HepG2 (cell line): ENCODE measurements around the gene HMGB2. TPM values are rescaled to one million over a fixed set of nuclear protein-coding genes. Genes with fewer than 3 reads are reported as not detected.

Source experiments
- ATAC-seq: fragments of 200-7000 bp; cut with Tn5 transposase; 3 replicates; pipeline ENCODE4 v1.9.1; 2020; ENCODE audit warnings: mild to moderate bottlenecking, moderate library complexity
- BruUV-seq: library from RNA; stranded (reverse); fragments of 400-500 nt; replicated peaks from 2 replicates; lab custom pipeline; 2021; lab: Mats Ljungman, UMichigan
- CTCF ChIA-PET: fragments of 300-600 bp; formaldehyde crosslinking; extraction: SDS; loops from one replicate; lab custom pipeline; 2021; ENCODE audit warnings: low total read pairs, inconsistent platforms, low intra/inter-chr PET ratio; lab: Yijun Ruan, JAX
- POLR2A ChIA-PET: fragments of 350-600 bp; sonication (Branson Sonifier 250); formaldehyde crosslinking; loops from one replicate; lab custom pipeline; 2020; ENCODE audit warnings: antibody characterized with exemption, inconsistent platforms; lab: Yijun Ruan, JAX
- DNase-seq: peaks from one replicate; pipeline ENCODE4 v3.0.0-alpha.2; 2015; ENCODE audit warnings: low spot score
- FAIRE-seq: peaks from 3 replicates; lab custom pipeline; 2011; peaks lifted over from hg19 to GRCh38; lab: Jason Lieb, UNC
- H2AFZ ChIP-seq: one replicate; pipeline ENCODE4 v1.6.1; 2011; ENCODE audit warnings: low read length, inconsistent platforms
- H3K27ac ChIP-seq: fragments of 300-600 bp; 3 replicates; pipeline ENCODE4 v1.8.0; 2011; ENCODE audit warnings: mixed run types, mild to moderate bottlenecking, mixed read lengths, low read length, inconsistent platforms; ENCODE audit not compliant: insufficient read depth; ENCODE audit errors: extremely low read length
- H3K27me3 ChIP-seq, 2 experiments: fragments of 200-600 bp in 1 of 2; 2 replicates in 1 of 2; 3 replicates in 1 of 2; pipeline versions ENCODE4 v1.6.0 to v1.8.0; 2011; ENCODE audit warnings: low read length in 2 of 2, mild to moderate bottlenecking in 2 of 2, moderate library complexity in 2 of 2, inconsistent platforms in 1 of 2; ENCODE audit not compliant: insufficient read depth in 2 of 2, control insufficient read depth in 1 of 2
- H3K36me3 ChIP-seq, 2 experiments: fragments of 200-600 bp in 1 of 2; replicated peaks in 1 of 2; 2 replicates in 1 of 2; 3 replicates in 1 of 2; pipeline versions ENCODE4 v1.5.1 to v1.8.0; 2011; ENCODE audit warnings: low read length in 2 of 2, inconsistent platforms in 1 of 2; ENCODE audit not compliant: insufficient read depth in 2 of 2, control insufficient read depth in 1 of 2
- H3K4me1 ChIP-seq: 2 replicates; pipeline ENCODE4 v1.5.1; 2012; ENCODE audit warnings: low read length, inconsistent platforms; ENCODE audit not compliant: insufficient read depth
- H3K4me2 ChIP-seq: 2 replicates; pipeline ENCODE4 v1.6.0; 2011; ENCODE audit warnings: low read depth, low read length, inconsistent platforms
- H3K4me3 ChIP-seq, 3 experiments: fragments of 200-600 bp in 1 of 3; sonication (generic), shearing (Covaris generic) in 1 of 3; replicated peaks in 1 of 3; 2 replicates each; pipeline ENCODE4 v1.5.1; 2011 to 2016; ENCODE audit warnings: low read length in 3 of 3, inconsistent platforms in 2 of 3, low read depth in 2 of 3, mild to moderate bottlenecking in 2 of 3, control low read depth in 1 of 3, mixed read lengths in 1 of 3; ENCODE audit not compliant: insufficient read depth in 1 of 3
- H3K79me2 ChIP-seq: one replicate; pipeline ENCODE4 v1.6.1; 2011; ENCODE audit warnings: low read length, inconsistent platforms; ENCODE audit not compliant: insufficient read depth
- H3K9ac ChIP-seq: 2 replicates; pipeline ENCODE4 v1.6.0; 2011; ENCODE audit warnings: mild to moderate bottlenecking, low read depth, low read length, inconsistent platforms; ENCODE audit not compliant: insufficient read depth
- H3K9me3 ChIP-seq: 2 replicates; pipeline ENCODE4 v1.5.1; 2012; ENCODE audit warnings: mild to moderate bottlenecking, low read length
- H4K20me1 ChIP-seq: 2 replicates; pipeline ENCODE4 v1.6.0; 2011; ENCODE audit warnings: inconsistent platforms, mild to moderate bottlenecking, low read length, moderate library complexity; ENCODE audit not compliant: insufficient read depth
- DR1 ChIP-seq: sonication (generic); formaldehyde crosslinking; IDR thresholded peaks from 2 replicates; pipeline ENCODE4 v1.8.0; 2021; ENCODE audit warnings: mild to moderate bottlenecking, missing genetic modification reagents, inconsistent platforms
- JUN ChIP-seq: sonication (generic); formaldehyde crosslinking; IDR thresholded peaks from 2 replicates; pipeline ENCODE4 v1.4.0; 2020; ENCODE audit warnings: mild to moderate bottlenecking, missing genetic modification reagents
- MTERF4 ChIP-seq: sonication (generic); formaldehyde crosslinking; IDR thresholded peaks from 2 replicates; pipeline ENCODE4 v1.8.0; 2023; ENCODE audit warnings: mild to moderate bottlenecking, missing genetic modification reagents
- PAWR ChIP-seq: sonication (generic); formaldehyde crosslinking; IDR thresholded peaks from 2 replicates; pipeline ENCODE4 v1.4.0; 2020; ENCODE audit warnings: missing genetic modification reagents, mild to moderate bottlenecking, borderline replicate concordance
- POLR2A ChIP-seq, 2 experiments: IDR thresholded peaks; 2 replicates each; pipeline ENCODE4 v1.6.1; 2011; ENCODE audit warnings: low read depth in 2 of 2, low read length in 2 of 2, mild to moderate bottlenecking in 1 of 2, moderate library complexity in 1 of 2; ENCODE audit not compliant: insufficient read depth in 1 of 2
- RBFOX2 ChIP-seq: fragments of 200-400 bp; formaldehyde crosslinking; IDR thresholded peaks from 2 replicates; pipeline ENCODE4 v1.6.1; 2017; ENCODE audit warnings: low read depth, mild to moderate bottlenecking, low read length
- STAG1 ChIP-seq: sonication (generic); formaldehyde crosslinking; IDR thresholded peaks from 2 replicates; pipeline ENCODE4 v1.4.0; 2020; ENCODE audit warnings: missing genetic modification reagents
- ZBED4 ChIP-seq: sonication (generic); formaldehyde crosslinking; IDR thresholded peaks from 2 replicates; pipeline ENCODE4 v1.4.0; 2020; ENCODE audit warnings: missing genetic modification reagents, borderline replicate concordance
- ZNF205 ChIP-seq: IDR thresholded peaks from 2 replicates; pipeline ENCODE4 v1.6.1; 2018; ENCODE audit warnings: missing biosample characterization, missing genetic modification reagents
- WGBS: methylation state at CpG from one replicate; pipeline ENCODE4 v1.1.6; 2017; ENCODE audit warnings: low lambda C conversion rate; 5-methylcytosine and 5-hydroxymethylcytosine counted together
- in situ Hi-C: cut with HindIII; loops from 2 replicates; pipeline ENCODE4 v1.10.0; 2017; ENCODE audit warnings: low pct_unique_long_range_greater_than_20kb; ENCODE audit not compliant: extremely low pct_ligation_motif_present
- intact Hi-C: fragments of 100-400 bp; cut with micrococcal nuclease; formaldehyde crosslinking; loops from one replicate; pipeline ENCODE4 v1.10.0; 2022; ENCODE audit not compliant: unreplicated experiment
- polyA plus RNA-seq, 8 experiments: library from polyadenylated mRNA; depleted of rRNA in 3 of 8; stranded (reverse) in 7 of 8; unstranded in 1 of 8; fragments of >200 nt; fragmentation: Illumina TruSeq in 4 of 8; extraction: Trizol in 4 of 8; gene quantifications; 2 replicates each; pipeline versions ENCODE4 v1.2.1 to v1.2.3, GENCODE V29; 2011 to 2016; ENCODE audit warnings: low read depth in 4 of 8, missing spikeins in 1 of 8, mixed read lengths in 1 of 8; ENCODE audit not compliant: insufficient read depth in 1 of 8
- total RNA-seq, 5 experiments: library from RNA; depleted of rRNA; stranded (reverse); fragments of >200 nt; fragmentation: Illumina TruSeq; extraction: Trizol; gene quantifications; 2 replicates each; pipeline ENCODE4 v1.2.3, GENCODE V29; 2016; ENCODE audit warnings: low read depth in 1 of 5

HMGB2 gene
- total and polyA plus RNA-seq, 2 of the 13 experiments (the other 11 are each of a cell fraction or from before 2014, with no cell fraction given), result 90.5 to 332 TPM

GRCh38 chr4:173332021-173332487 is 2.1 kb downstream of the HMGB2 start (continued):
- no peak for TF ChIP-seq ZBED4
- no peak for TF ChIP-seq STAG1 (CRISPR knock-in tag)
- no peak for TF ChIP-seq ZNF205 (CRISPR knock-in tag)
- no peak for TF ChIP-seq PAWR (CRISPR knock-in tag)

- DNase-seq (no peak), FAIRE-seq (no peak), ATAC-seq (no peak)
- 96% methylated on average over 2 of the region's 2 CpGs for WGBS
- H3K4me3 ChIP-seq, result no peak overlapping the region
- TF ChIP-seq POLR2A (IDR thresholded peaks at IDR 0.05; ENCODE audit: insufficient read depth in 1 of 2, low read depth in 2 of 2, low read length in 2 of 2) (peak in 1 of 2 experiments; percentile 38; a peak in 1 of 4 replicates), JUN (CRISPR knock-in tag) (no peak), RBFOX2 (0 out of 2 replicates have a peak, but pooled peaks have one; percentile 24), DR1 (CRISPR knock-in tag) (no peak), MTERF4 (CRISPR knock-in tag) (no peak)
- H3K9ac ChIP-seq, result no peak overlapping the region
- H3K36me3 ChIP-seq, result peaks cover 0 to 13% of the 10 kb centered on the region in 2 experiments; a peak in 2 of 5 replicates
- peaks cover 20% of the 10 kb centered on the region for H3K79me2 ChIP-seq
- BruUV-seq, result no TSS peak
- no peaks in the 10 kb centered on the region; a peak in 2 of 5 replicates for H3K27me3 ChIP-seq
- in situ Hi-C loops, result loop anchor here (5.0 kb wide), 1 partner anchor 42 kb away; the partner anchor contains the start of gene SAP30
- H3K9me3 ChIP-seq, result no peaks in the 10 kb centered on the region
- H4K20me1 ChIP-seq, result peaks cover 3% of the 10 kb centered on the region; the same call in 1 of the 2 replicates
- CTCF ChIA-PET, result no interaction called here
- no peak overlapping the region for H3K27ac ChIP-seq
- H3K4me2 ChIP-seq, result no peak overlapping the region
- intact Hi-C loops, result no loop called here
- H3K4me1 ChIP-seq, result peaks cover 13% of the 10 kb centered on the region
- H2AFZ ChIP-seq, result no peak overlapping the region
- POLR2A ChIA-PET, result no interaction called here
Measured at GRCh38 chr4:173330590-173330989, 3.6 kb downstream of the HMGB2 start.
